CD4-positive, CD25-positive, alpha-beta regulatory T cell (primary cell): ENCODE measurements around the gene UNC5B. TPM values are rescaled to one million over a fixed set of nuclear protein-coding genes. Genes with fewer than 3 reads are reported as not detected.

ENCODE experiments used
- ATAC-seq, 2 donors: fragments of 150-1000 bp; cut with Tn5 transposase; one replicate each; pipeline ENCODE4 v1.10.0; 2021; ENCODE audit warnings: low read depth in 2 of 2, moderate number of reproducible peaks in 2 of 2, moderate library complexity in 1 of 2
- DNase-seq, 3 donors: peaks; one replicate each; pipeline versions ENCODE4 v3.0.0 to v3.0.0-alpha.2; 2012 to 2022; ENCODE audit warnings: mixed read lengths in 1 of 3
- H3K27ac ChIP-seq: one replicate; pipeline ENCODE4 v1.7.0; 2013; ENCODE audit warnings: mild to moderate bottlenecking, low read length; ENCODE audit not compliant: insufficient read depth, poor library complexity, severe bottlenecking
- H3K27me3 ChIP-seq: one replicate; pipeline ENCODE4 v1.7.0; 2013; ENCODE audit warnings: low read length; ENCODE audit not compliant: control insufficient read depth, insufficient read depth
- H3K36me3 ChIP-seq: one replicate; pipeline ENCODE4 v1.7.0; 2013; ENCODE audit warnings: mild to moderate bottlenecking, low read length, moderate library complexity; ENCODE audit not compliant: control insufficient read depth, insufficient read depth
- H3K4me1 ChIP-seq: 2 replicates; pipeline ENCODE4 v1.7.0; 2013; ENCODE audit warnings: mild to moderate bottlenecking, low read length; ENCODE audit not compliant: insufficient read depth, control insufficient read depth, poor library complexity, severe bottlenecking
- H3K4me3 ChIP-seq: one replicate; pipeline ENCODE4 v1.7.0; 2013; ENCODE audit warnings: low read depth, mild to moderate bottlenecking, low read length, moderate library complexity
- H3K9me3 ChIP-seq, 2 experiments: 1 replicate in 1 of 2; 2 replicates in 1 of 2; pipeline ENCODE4 v1.7.0; 2013; ENCODE audit warnings: low read length in 2 of 2, mild to moderate bottlenecking in 1 of 2, moderate library complexity in 1 of 2; ENCODE audit not compliant: control insufficient read depth in 2 of 2
- H3K27ac Mint-ChIP-seq, 3 donors: one replicate each; pipeline ENCODE4 v1.8.0; 2020 to 2022; ENCODE audit warnings: mild to moderate bottlenecking in 3 of 3, mixed read lengths in 3 of 3, moderate library complexity in 2 of 3
- H3K27me3 Mint-ChIP-seq: one replicate; pipeline ENCODE4 v1.8.0; 2022; ENCODE audit warnings: mild to moderate bottlenecking, mixed read lengths
- H3K36me3 Mint-ChIP-seq: one replicate; pipeline ENCODE4 v1.8.0; 2020; ENCODE audit warnings: mixed read lengths
- H3K4me1 Mint-ChIP-seq, 4 donors: one replicate each; pipeline ENCODE4 v1.8.0; 2020 to 2022; ENCODE audit warnings: mixed read lengths in 4 of 4, mild to moderate bottlenecking in 1 of 4
- H3K4me3 Mint-ChIP-seq, 4 donors: one replicate each; pipeline ENCODE4 v1.8.0; 2020 to 2022; ENCODE audit warnings: mild to moderate bottlenecking in 4 of 4, mixed read lengths in 4 of 4, moderate library complexity in 3 of 4
- H3K9me3 Mint-ChIP-seq, 7 donors: one replicate each; pipeline ENCODE4 v1.8.0; 2020 to 2022; ENCODE audit warnings: mixed read lengths in 7 of 7, mild to moderate bottlenecking in 3 of 7, moderate library complexity in 2 of 7
- polyA plus RNA-seq, 4 donors: library from polyadenylated mRNA; unstranded; fragments of 300-500 nt; fragmentation: Illumina TruSeq; gene quantifications; one replicate each; pipeline ENCODE4 v1.2.3, GENCODE V29; 2021
- total RNA-seq: library from RNA; stranded (reverse); gene quantifications from one replicate; pipeline ENCODE4 v1.2.3, GENCODE V29; 2022

The UNC5B gene
- total and polyA plus RNA-seq, 5 donors from 2014 or later, result 0.07 TPM; not detected in 4

- Histone ChIP-seq H3K9me3 (no peaks in the 10 kb centered on the region), H3K36me3 (no peaks in the 10 kb centered on the region), H3K4me3 (no peak overlapping the region), H3K4me1 (no peaks in the 10 kb centered on the region), H3K27ac (no peak overlapping the region), H3K27me3 (no peaks in the 10 kb centered on the region)
- H3K27me3 Mint-ChIP-seq, result peaks cover 16% of the 10 kb centered on the region
- DNase-seq, result no peak
- H3K9me3 Mint-ChIP-seq, result no peaks in the 10 kb centered on the region
- H3K36me3 Mint-ChIP-seq, result no peaks in the 10 kb centered on the region
- no peak overlapping the region for H3K4me3 Mint-ChIP-seq
- ATAC-seq, result no peak
- H3K27ac Mint-ChIP-seq, result no peak overlapping the region
- no peaks in the 10 kb centered on the region for H3K4me1 Mint-ChIP-seq
Observed at GRCh38 chr10:71185209-71185608, 27.2 kb upstream of the UNC5B start.

- ATAC-seq, result no peak
- peaks cover 15% of the 10 kb centered on the region for H3K27me3 Mint-ChIP-seq
Observed at GRCh38 chr10:71187197-71187596, 25.2 kb upstream of the UNC5B start.

GRCh38 chr10:71187600-71187999 is 24.8 kb upstream of the UNC5B start:
- H3K4me1 Mint-ChIP-seq, result no peaks in the 10 kb centered on the region
- no peaks in the 10 kb centered on the region for H3K36me3 Mint-ChIP-seq
- Histone ChIP-seq H3K4me3 (no peak overlapping the region), H3K9me3 (no peaks in the 10 kb centered on the region), H3K4me1 (no peaks in the 10 kb centered on the region), H3K36me3 (no peaks in the 10 kb centered on the region), H3K27ac (no peak overlapping the region), H3K27me3 (no peaks in the 10 kb centered on the region)
- ATAC-seq (no peak), DNase-seq (no peak)
- no peak overlapping the region for H3K4me3 Mint-ChIP-seq
- peaks cover 11% of the 10 kb centered on the region for H3K27me3 Mint-ChIP-seq
- H3K9me3 Mint-ChIP-seq, result no peaks in the 10 kb centered on the region
- H3K27ac Mint-ChIP-seq, result no peak overlapping the region

More at GRCh38 chr10:71187197-71187596, 25.2 kb upstream of the UNC5B start:
- no peak for DNase-seq
- no peaks in the 10 kb centered on the region for H3K9me3 ChIP-seq
- H3K27me3 ChIP-seq, result no peaks in the 10 kb centered on the region
- Mint-ChIP-seq H3K9me3 (no peaks in the 10 kb centered on the region), H3K4me3 (no peak overlapping the region), H3K27ac (no peak overlapping the region), H3K36me3 (no peaks in the 10 kb centered on the region), H3K4me1 (no peaks in the 10 kb centered on the region)
- no peaks in the 10 kb centered on the region for H3K36me3 ChIP-seq
- H3K4me1 ChIP-seq, result no peaks in the 10 kb centered on the region
- H3K4me3 ChIP-seq, result no peak overlapping the region
- no peak overlapping the region for H3K27ac ChIP-seq

GRCh38 chr10:71188201-71188600 is 24.2 kb upstream of the UNC5B start:
- H3K27ac ChIP-seq, result no peak overlapping the region
- H3K9me3 ChIP-seq, result no peaks in the 10 kb centered on the region
- no peak overlapping the region for H3K4me3 ChIP-seq
- Mint-ChIP-seq H3K9me3 (no peaks in the 10 kb centered on the region), H3K27me3 (peaks cover 10% of the 10 kb centered on the region), H3K27ac (no peak overlapping the region), H3K4me1 (no peaks in the 10 kb centered on the region), H3K36me3 (no peaks in the 10 kb centered on the region), H3K4me3 (no peak overlapping the region)
- H3K4me1 ChIP-seq, result no peaks in the 10 kb centered on the region
- DNase-seq (no peak), ATAC-seq (no peak)
- no peaks in the 10 kb centered on the region for H3K27me3 ChIP-seq
- H3K36me3 ChIP-seq, result no peaks in the 10 kb centered on the region

GRCh38 chr10:71191019-71191418 is 21.4 kb upstream of the UNC5B start:
- H3K36me3 ChIP-seq, result no peaks in the 10 kb centered on the region
- H3K27me3 Mint-ChIP-seq, result peaks cover 20% of the 10 kb centered on the region
- no peak overlapping the region for H3K27ac Mint-ChIP-seq

GRCh38 chr10:71191551-71192076 is 20.8 kb upstream of the UNC5B start:
- Histone ChIP-seq H3K27me3 (no peaks in the 10 kb centered on the region), H3K4me3 (no peak overlapping the region), H3K9me3 (no peaks in the 10 kb centered on the region), H3K4me1 (no peaks in the 10 kb centered on the region), H3K36me3 (no peaks in the 10 kb centered on the region), H3K27ac (no peak overlapping the region)
- Mint-ChIP-seq H3K27ac (no peak overlapping the region), H3K27me3 (peaks cover 16% of the 10 kb centered on the region), H3K36me3 (no peaks in the 10 kb centered on the region), H3K4me3 (no peak overlapping the region), H3K9me3 (peaks cover 0 to 4% (median 0%) of the 10 kb centered on the region in 7 donors), H3K4me1 (no peaks in the 10 kb centered on the region)
- no peak for ATAC-seq
- DNase-seq, result no peak

More at GRCh38 chr10:71191019-71191418, 21.4 kb upstream of the UNC5B start:
- Mint-ChIP-seq H3K9me3 (peaks cover 0 to 3% (median 0%) of the 10 kb centered on the region in 7 donors), H3K36me3 (no peaks in the 10 kb centered on the region), H3K4me1 (no peaks in the 10 kb centered on the region), H3K4me3 (no peak overlapping the region)
- ATAC-seq, result no peak
- DNase-seq, result no peak
- Histone ChIP-seq H3K27ac (no peak overlapping the region), H3K9me3 (no peaks in the 10 kb centered on the region), H3K27me3 (no peaks in the 10 kb centered on the region), H3K4me3 (no peak overlapping the region), H3K4me1 (no peaks in the 10 kb centered on the region)

GRCh38 chr10:71193516-71193915 is 18.9 kb upstream of the UNC5B start:
- Histone ChIP-seq H3K36me3 (no peaks in the 10 kb centered on the region), H3K27me3 (no peaks in the 10 kb centered on the region), H3K9me3 (peaks cover 7 to 9% of the 10 kb centered on the region in 2 experiments), H3K27ac (no peak overlapping the region), H3K4me1 (no peaks in the 10 kb centered on the region), H3K4me3 (no peak overlapping the region)
- Mint-ChIP-seq H3K27ac (no peak overlapping the region), H3K4me1 (no peaks in the 10 kb centered on the region), H3K36me3 (peaks cover 3% of the 10 kb centered on the region), H3K4me3 (no peak overlapping the region), H3K27me3 (peaks cover 16% of the 10 kb centered on the region), H3K9me3 (peaks cover 0 to 14% (median 6%) of the 10 kb centered on the region in 7 donors)
- DNase-seq (no peak), ATAC-seq (no peak)

- Histone ChIP-seq H3K27ac (no peak overlapping the region), H3K9me3 (peaks cover 7 to 9% of the 10 kb centered on the region in 2 experiments), H3K4me1 (no peaks in the 10 kb centered on the region), H3K36me3 (no peaks in the 10 kb centered on the region), H3K4me3 (no peak overlapping the region), H3K27me3 (peaks cover 3% of the 10 kb centered on the region)
- no peak for DNase-seq
- Mint-ChIP-seq H3K4me3 (no peak overlapping the region), H3K9me3 (peaks cover 0 to 20% (median 6%) of the 10 kb centered on the region in 7 donors), H3K27me3 (peaks cover 12% of the 10 kb centered on the region), H3K36me3 (peaks cover 3% of the 10 kb centered on the region), H3K27ac (no peak overlapping the region), H3K4me1 (no peaks in the 10 kb centered on the region)
- ATAC-seq, result no peak
Observed at GRCh38 chr10:71197955-71198354, 14.4 kb upstream of the UNC5B start.
